Liver (tissue), 9 donors: ENCODE data around the gene TTLL5. TPM values are rescaled to one million over a fixed set of nuclear protein-coding genes. Genes with fewer than 3 reads are reported as not detected.

Experiments
- DNase-seq: peaks from one replicate; pipeline ENCODE4 v3.0.0-alpha.2; 2017; ENCODE audit warnings: low spot score
- H3K27ac ChIP-seq, 2 donors: one replicate each; pipeline ENCODE4 v1.7.0; 2013; ENCODE audit warnings: inconsistent platforms in 2 of 2, low read length in 2 of 2, control low read depth in 1 of 2, low read depth in 1 of 2, mild to moderate bottlenecking in 1 of 2
- H3K27me3 ChIP-seq, 4 donors: one replicate each; pipeline versions ENCODE4 v1.6.1 to v1.7.0; 2013; ENCODE audit warnings: low read length in 3 of 4, inconsistent platforms in 1 of 4, mild to moderate bottlenecking in 1 of 4, moderate library complexity in 1 of 4; ENCODE audit not compliant: control insufficient read depth in 4 of 4, insufficient read depth in 4 of 4
- H3K36me3 ChIP-seq, 4 donors: one replicate each; pipeline versions ENCODE4 v1.6.1 to v1.7.0; 2013; ENCODE audit warnings: low read length in 3 of 4, mild to moderate bottlenecking in 3 of 4, low read depth in 1 of 4, moderate library complexity in 1 of 4; ENCODE audit not compliant: control insufficient read depth in 4 of 4, insufficient read depth in 3 of 4
- H3K4me1 ChIP-seq, 4 donors: one replicate each; pipeline versions ENCODE4 v1.6.1 to v1.7.0; 2013; ENCODE audit warnings: low read length in 3 of 4, mild to moderate bottlenecking in 3 of 4, moderate library complexity in 1 of 4; ENCODE audit not compliant: control insufficient read depth in 4 of 4, insufficient read depth in 4 of 4
- H3K4me3 ChIP-seq, 3 donors: one replicate each; pipeline versions ENCODE4 v1.6.1 to v1.7.0; 2013; ENCODE audit warnings: low read length in 3 of 3, control low read depth in 1 of 3, low read depth in 1 of 3, mild to moderate bottlenecking in 1 of 3
- H3K9ac ChIP-seq, 2 donors: one replicate each; pipeline ENCODE4 v1.7.0; 2013; ENCODE audit warnings: low read length in 2 of 2, mild to moderate bottlenecking in 2 of 2, moderate library complexity in 2 of 2, control low read depth in 1 of 2, low read depth in 1 of 2
- H3K9me3 ChIP-seq, 4 donors: one replicate each; pipeline versions ENCODE4 v1.6.1 to v1.7.0; 2013; ENCODE audit warnings: low read length in 3 of 4; ENCODE audit not compliant: control insufficient read depth in 4 of 4
- EGR1 ChIP-seq, 2 donors: IDR thresholded peaks; 2 replicates each; pipeline ENCODE4 v1.6.1; 2016 to 2018; ENCODE audit warnings: antibody characterized with exemption in 2 of 2, low read depth in 2 of 2
- FOXA1 ChIP-seq: IDR thresholded peaks from 2 replicates; pipeline ENCODE4 v1.6.1; 2016; ENCODE audit warnings: antibody characterized with exemption
- FOXA2 ChIP-seq: IDR thresholded peaks from 2 replicates; pipeline ENCODE4 v1.6.1; 2016; ENCODE audit warnings: antibody characterized with exemption
- GABPA ChIP-seq, 2 donors: IDR thresholded peaks in 1 of 2; conservative IDR thresholded peaks in 1 of 2; 2 replicates each; pipeline ENCODE4 v1.6.1; 2016; ENCODE audit warnings: antibody characterized with exemption in 2 of 2, mild to moderate bottlenecking in 1 of 2, moderate library complexity in 1 of 2
- HNF4A ChIP-seq, 2 donors: conservative IDR thresholded peaks; 2 replicates each; pipeline ENCODE4 v1.6.1; 2016; ENCODE audit warnings: antibody characterized with exemption in 2 of 2, mild to moderate bottlenecking in 2 of 2
- HNF4G ChIP-seq: IDR thresholded peaks from 2 replicates; pipeline ENCODE4 v1.6.1; 2016; ENCODE audit warnings: antibody characterized with exemption
- JUND ChIP-seq, 2 donors: IDR thresholded peaks; 2 replicates each; pipeline ENCODE4 v1.6.1; 2016; ENCODE audit warnings: antibody characterized with exemption in 2 of 2
- NR2F2 ChIP-seq: IDR thresholded peaks from 2 replicates; pipeline ENCODE4 v1.6.1; 2016; ENCODE audit warnings: antibody characterized with exemption
- RAD21 ChIP-seq, 2 donors: IDR thresholded peaks; 2 replicates each; pipeline ENCODE4 v1.6.1; 2016; ENCODE audit warnings: antibody characterized with exemption in 2 of 2, mild to moderate bottlenecking in 2 of 2
- RXRA ChIP-seq, 2 donors: IDR thresholded peaks; 2 replicates each; pipeline ENCODE4 v1.6.1; 2017 to 2018; ENCODE audit warnings: antibody characterized with exemption in 2 of 2, mild to moderate bottlenecking in 1 of 2
- SP1 ChIP-seq: IDR thresholded peaks from 2 replicates; pipeline ENCODE4 v1.6.1; 2018; ENCODE audit warnings: antibody characterized with exemption, mild to moderate bottlenecking
- TAF1 ChIP-seq: conservative IDR thresholded peaks from 2 replicates; pipeline ENCODE4 v1.6.1; 2016; ENCODE audit warnings: antibody characterized with exemption, mild to moderate bottlenecking
- YY1 ChIP-seq: IDR thresholded peaks from 2 replicates; pipeline ENCODE4 v1.6.1; 2016; ENCODE audit warnings: antibody characterized with exemption, mild to moderate bottlenecking
- WGBS: extraction: QIAGEN DNeasy Blood & Tissue Kit; methylation state at CpG from one replicate; pipeline ENCODE4 v1.1.7; 2013; 5-methylcytosine and 5-hydroxymethylcytosine counted together
- polyA plus RNA-seq, 2 donors: library from polyadenylated mRNA; stranded (reverse) in 1 of 2; unstranded in 1 of 2; fragments of 200-250 nt in 1 of 2; fragments of >200 nt in 1 of 2; fragmentation: Nextera tagmentation in 1 of 2; extraction: Ambion mirVana in 1 of 2; gene quantifications; one replicate each; pipeline versions ENCODE4 v1.2.1 to v1.2.3, GENCODE V29; 2013 to 2015
- total RNA-seq, 2 donors: library from RNA; depleted of rRNA; stranded (reverse); fragments of >200 nt; gene quantifications; one replicate each; pipeline ENCODE4 v1.2.3, GENCODE V29; 2014
- TF ChIP-seq, protein P1 (sequence below): IDR thresholded peaks from 2 replicates; pipeline ENCODE4 v1.6.1; 2016; ENCODE audit warnings: antibody characterized with exemption
- TF ChIP-seq, protein P2 (sequence below): IDR thresholded peaks from 2 replicates; pipeline ENCODE4 v1.6.1; 2016; ENCODE audit warnings: antibody characterized with exemption, mild to moderate bottlenecking
- TF ChIP-seq, protein P3 (sequence below): IDR thresholded peaks from 2 replicates; pipeline ENCODE4 v1.6.1; 2016; ENCODE audit warnings: antibody characterized with exemption
- TF ChIP-seq, protein P4 (sequence below): IDR thresholded peaks from 2 replicates; pipeline ENCODE4 v1.6.1; 2016; ENCODE audit warnings: antibody characterized with exemption
- donor health status: healthy.
- donor health status: healthy.
- donor health status: healthy.
- donor health status: healthy.
- donor health status: healthy.

Gene TTLL5
- total and polyA plus RNA-seq, 4 donors, result 4.3 to 14.2 (median 9.8) TPM

DNA sequence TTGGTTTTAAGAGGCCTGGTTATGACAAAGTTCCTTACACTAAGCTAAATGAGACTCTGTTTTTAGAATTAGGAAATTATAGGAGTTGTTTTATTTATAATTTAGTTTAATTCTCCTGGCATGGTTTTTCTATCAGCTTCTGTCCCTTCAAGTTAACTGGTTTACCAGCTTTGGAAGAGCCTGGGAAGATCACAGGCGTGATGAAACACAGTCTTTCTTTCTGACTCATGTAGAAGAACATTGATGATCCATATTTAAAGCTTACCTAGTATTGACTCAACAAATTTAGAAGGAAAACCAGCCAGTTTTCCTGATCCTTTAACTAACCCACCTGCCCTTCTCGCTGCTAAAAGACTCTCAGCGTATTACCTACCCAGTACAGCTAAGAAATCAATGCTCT lies 165.6 kb downstream of the TTLL5 start:
- Histone ChIP-seq H3K27me3 (no peaks in the 10 kb centered on the region), H3K36me3 (peaks cover 0 to under 1% (median 0%) of the 10 kb centered on the region in 4 donors), H3K4me3 (no peak overlapping the region), H3K4me1 (peaks cover 0 to 5% (median under 1%) of the 10 kb centered on the region in 4 donors), H3K9ac (no peak overlapping the region), H3K9me3 (no peaks in the 10 kb centered on the region), H3K27ac (no peak overlapping the region)
- 99% methylated on average over 3 of the region's 3 CpGs for WGBS
- TF ChIP-seq EGR1 (IDR thresholded peaks at IDR 0.05; ENCODE audit: low read depth in 2 of 2), result no peak
- TF ChIP-seq HNF4G, result no peak
- no peak for TF ChIP-seq FOXA2
- TF ChIP-seq JUND (IDR thresholded peaks at IDR 0.05), result no peak
- TF ChIP-seq NR2F2, result no peak
- TF ChIP-seq TAF1, result no peak
- TF ChIP-seq HNF4A (conservative IDR thresholded peaks at IDR 0.05), result no peak
- TF ChIP-seq GABPA (IDR thresholded peaks at IDR 0.05 in 1 of 2, conservative IDR thresholded peaks at IDR 0.05 in 1 of 2), result no peak
- no peak for TF ChIP-seq YY1
- TF ChIP-seq, protein P1, sequence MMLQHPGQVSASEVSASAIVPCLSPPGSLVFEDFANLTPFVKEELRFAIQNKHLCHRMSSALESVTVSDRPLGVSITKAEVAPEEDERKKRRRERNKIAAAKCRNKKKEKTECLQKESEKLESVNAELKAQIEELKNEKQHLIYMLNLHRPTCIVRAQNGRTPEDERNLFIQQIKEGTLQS, result no peak
- DNase-seq, result no peak

DNA sequence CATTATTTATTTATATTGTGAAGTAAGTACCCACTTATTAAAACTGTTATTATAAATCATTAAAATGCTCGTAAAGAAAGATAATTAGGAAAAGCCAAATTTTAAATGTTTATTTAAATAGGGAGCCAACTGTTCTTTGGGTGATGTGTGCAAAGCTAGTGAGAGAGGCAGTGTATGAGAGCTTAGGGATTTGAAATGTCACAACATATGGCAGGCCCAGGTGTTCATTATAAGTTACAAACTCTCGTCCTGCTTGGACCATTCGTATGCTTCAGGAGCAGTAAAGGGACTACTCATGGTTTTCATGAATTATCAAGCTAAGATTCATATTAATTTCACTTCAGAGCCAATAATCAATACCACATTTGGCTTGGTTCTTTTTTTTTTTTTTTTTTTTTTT lies 166.3 kb downstream of the TTLL5 start:
- Histone ChIP-seq H3K27me3 (no peaks in the 10 kb centered on the region), H3K9me3 (no peaks in the 10 kb centered on the region), H3K4me3 (no peak overlapping the region), H3K27ac (no peak overlapping the region), H3K36me3 (no peaks in the 10 kb centered on the region), H3K4me1 (peaks cover 0 to 13% (median under 1%) of the 10 kb centered on the region in 4 donors), H3K9ac (no peak overlapping the region)
- TF ChIP-seq EGR1 (IDR thresholded peaks at IDR 0.05; ENCODE audit: low read depth in 2 of 2), result no peak
- no peak for TF ChIP-seq SP1
- no peak for TF ChIP-seq TAF1
- TF ChIP-seq GABPA (IDR thresholded peaks at IDR 0.05 in 1 of 2, conservative IDR thresholded peaks at IDR 0.05 in 1 of 2), result no peak
- TF ChIP-seq FOXA1, result no peak
- no peak for TF ChIP-seq RXRA (IDR thresholded peaks at IDR 0.05)
- TF ChIP-seq, protein P1, result no peak
- TF ChIP-seq, protein P2, sequence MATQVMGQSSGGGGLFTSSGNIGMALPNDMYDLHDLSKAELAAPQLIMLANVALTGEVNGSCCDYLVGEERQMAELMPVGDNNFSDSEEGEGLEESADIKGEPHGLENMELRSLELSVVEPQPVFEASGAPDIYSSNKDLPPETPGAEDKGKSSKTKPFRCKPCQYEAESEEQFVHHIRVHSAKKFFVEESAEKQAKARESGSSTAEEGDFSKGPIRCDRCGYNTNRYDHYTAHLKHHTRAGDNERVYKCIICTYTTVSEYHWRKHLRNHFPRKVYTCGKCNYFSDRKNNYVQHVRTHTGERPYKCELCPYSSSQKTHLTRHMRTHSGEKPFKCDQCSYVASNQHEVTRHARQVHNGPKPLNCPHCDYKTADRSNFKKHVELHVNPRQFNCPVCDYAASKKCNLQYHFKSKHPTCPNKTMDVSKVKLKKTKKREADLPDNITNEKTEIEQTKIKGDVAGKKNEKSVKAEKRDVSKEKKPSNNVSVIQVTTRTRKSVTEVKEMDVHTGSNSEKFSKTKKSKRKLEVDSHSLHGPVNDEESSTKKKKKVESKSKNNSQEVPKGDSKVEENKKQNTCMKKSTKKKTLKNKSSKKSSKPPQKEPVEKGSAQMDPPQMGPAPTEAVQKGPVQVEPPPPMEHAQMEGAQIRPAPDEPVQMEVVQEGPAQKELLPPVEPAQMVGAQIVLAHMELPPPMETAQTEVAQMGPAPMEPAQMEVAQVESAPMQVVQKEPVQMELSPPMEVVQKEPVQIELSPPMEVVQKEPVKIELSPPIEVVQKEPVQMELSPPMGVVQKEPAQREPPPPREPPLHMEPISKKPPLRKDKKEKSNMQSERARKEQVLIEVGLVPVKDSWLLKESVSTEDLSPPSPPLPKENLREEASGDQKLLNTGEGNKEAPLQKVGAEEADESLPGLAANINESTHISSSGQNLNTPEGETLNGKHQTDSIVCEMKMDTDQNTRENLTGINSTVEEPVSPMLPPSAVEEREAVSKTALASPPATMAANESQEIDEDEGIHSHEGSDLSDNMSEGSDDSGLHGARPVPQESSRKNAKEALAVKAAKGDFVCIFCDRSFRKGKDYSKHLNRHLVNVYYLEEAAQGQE, result no peak
- TF ChIP-seq, protein P3, sequence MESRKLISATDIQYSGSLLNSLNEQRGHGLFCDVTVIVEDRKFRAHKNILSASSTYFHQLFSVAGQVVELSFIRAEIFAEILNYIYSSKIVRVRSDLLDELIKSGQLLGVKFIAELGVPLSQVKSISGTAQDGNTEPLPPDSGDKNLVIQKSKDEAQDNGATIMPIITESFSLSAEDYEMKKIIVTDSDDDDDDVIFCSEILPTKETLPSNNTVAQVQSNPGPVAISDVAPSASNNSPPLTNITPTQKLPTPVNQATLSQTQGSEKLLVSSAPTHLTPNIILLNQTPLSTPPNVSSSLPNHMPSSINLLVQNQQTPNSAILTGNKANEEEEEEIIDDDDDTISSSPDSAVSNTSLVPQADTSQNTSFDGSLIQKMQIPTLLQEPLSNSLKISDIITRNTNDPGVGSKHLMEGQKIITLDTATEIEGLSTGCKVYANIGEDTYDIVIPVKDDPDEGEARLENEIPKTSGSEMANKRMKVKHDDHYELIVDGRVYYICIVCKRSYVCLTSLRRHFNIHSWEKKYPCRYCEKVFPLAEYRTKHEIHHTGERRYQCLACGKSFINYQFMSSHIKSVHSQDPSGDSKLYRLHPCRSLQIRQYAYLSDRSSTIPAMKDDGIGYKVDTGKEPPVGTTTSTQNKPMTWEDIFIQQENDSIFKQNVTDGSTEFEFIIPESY, result no peak
- TF ChIP-seq, protein P4, sequence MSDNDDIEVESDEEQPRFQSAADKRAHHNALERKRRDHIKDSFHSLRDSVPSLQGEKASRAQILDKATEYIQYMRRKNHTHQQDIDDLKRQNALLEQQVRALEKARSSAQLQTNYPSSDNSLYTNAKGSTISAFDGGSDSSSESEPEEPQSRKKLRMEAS, result no peak
- no peak for TF ChIP-seq RAD21 (IDR thresholded peaks at IDR 0.05)
- no peak for TF ChIP-seq NR2F2
- TF ChIP-seq FOXA2, result no peak
- TF ChIP-seq HNF4G, result no peak
- 96% methylated on average over 3 of the region's 3 CpGs for WGBS
- no peak for DNase-seq
